Stomach (tissue), 9 donors: ENCODE data around the gene KCNT2. TPM values are rescaled to one million over a fixed set of nuclear protein-coding genes. Genes with fewer than 3 reads are reported as not detected.
A peak's percentile ranks its signal among the peaks of the same experiment; 100 is the strongest.

Experiments
- DNase-seq, 2 donors: peaks; one replicate each; pipeline versions ENCODE4 v3.0.0 to v3.0.0-alpha.2; 2013 to 2019
- H3K27ac ChIP-seq, 5 donors: fragments of 200-600 bp in 4 of 5; sonication (generic) in 4 of 5; one replicate each; pipeline ENCODE4 v1.5.1; 2013 to 2019; ENCODE audit warnings: mild to moderate bottlenecking in 1 of 5, moderate library complexity in 1 of 5
- H3K27me3 ChIP-seq, 3 donors: fragments of 200-600 bp; sonication (generic); one replicate each; pipeline ENCODE4 v1.5.1; 2017 to 2019; ENCODE audit warnings: mixed run types in 1 of 3
- H3K36me3 ChIP-seq, 4 donors: fragments of 200-600 bp; sonication (generic); 1 replicate in 3 of 4; 2 replicates in 1 of 4; pipeline ENCODE4 v1.5.1; 2016 to 2019
- H3K4me1 ChIP-seq, 4 donors: fragments of 200-600 bp; sonication (generic); one replicate each; pipeline ENCODE4 v1.5.1; 2016 to 2019
- H3K4me3 ChIP-seq, 4 donors: fragments of 200-600 bp; sonication (generic) in 3 of 4; one replicate each; pipeline ENCODE4 v1.5.1; 2016 to 2019; ENCODE audit warnings: mild to moderate bottlenecking in 1 of 4
- H3K9me3 ChIP-seq, 4 donors: fragments of 200-600 bp; sonication (generic); one replicate each; pipeline ENCODE4 v1.5.1; 2016 to 2019
- CTCF ChIP-seq, 7 experiments: fragments of 450-650 bp in 4 of 7; fragments of 200-600 bp in 3 of 7; sonication (generic) in 3 of 7; IDR thresholded peaks; one replicate each; pipeline ENCODE4 v1.5.1; 2016 to 2019; ENCODE audit warnings: antibody characterized with exemption in 7 of 7, control low read depth in 2 of 7, mild to moderate bottlenecking in 1 of 7
- EP300 ChIP-seq: sonication (generic); formaldehyde crosslinking; IDR thresholded peaks from one replicate; pipeline ENCODE4 v1.6.1; 2017; ENCODE audit warnings: antibody characterized with exemption
- POLR2A ChIP-seq, 4 donors: fragments of 450-650 bp; IDR thresholded peaks; one replicate each; pipeline ENCODE4 v1.6.1; 2016; ENCODE audit warnings: antibody characterized with exemption in 4 of 4, control low read depth in 2 of 4, mild to moderate bottlenecking in 1 of 4, moderate library complexity in 1 of 4
- POLR2AphosphoS5 ChIP-seq, 3 donors: sonication (generic); formaldehyde crosslinking; IDR thresholded peaks; one replicate each; pipeline ENCODE4 v1.6.1; 2016; ENCODE audit warnings: antibody characterized with exemption in 3 of 3
- WGBS, 5 donors: extraction: QIAGEN DNeasy Blood & Tissue Kit in 3 of 5; methylation state at CpG; one replicate each; pipeline versions ENCODE4 v1.1.5 to v1.1.7; 2013 to 2018; 5-methylcytosine and 5-hydroxymethylcytosine counted together
- intact Hi-C: fragments of 100-400 bp; cut with DNase I; formaldehyde crosslinking; loops from one replicate; pipeline ENCODE4 v1.15.1; 2023; ENCODE audit warnings: low total_unique reads
- polyA plus RNA-seq, 3 donors: library from polyadenylated mRNA; stranded (reverse); fragments of 200-250 nt; gene quantifications; one replicate each; pipeline ENCODE4 v1.2.3, GENCODE V29; 2013
- total RNA-seq, 5 donors: library from RNA; depleted of rRNA; stranded (reverse); fragments of >200 nt; gene quantifications; one replicate each; pipeline versions ENCODE4 v1.1.0 to v1.2.3, GENCODE V29; 2014 to 2016
- donor health status: healthy with polysubstance abuse.
- donor health status: Bipolar disorder and iron deficiency.
- donor health status: healthy.

The KCNT2 gene
- total and polyA plus RNA-seq, 8 donors: 0.29 to 32.3 (median 0.93) TPM

- H3K27me3 ChIP-seq: no peaks in the 10 kb centered on the region
These were observed 288.9 kb downstream of the KCNT2 start for GRCh38 chr1:196319301-196319700.

GRCh38 chr1:196317535-196318522 is 290.4 kb downstream of the KCNT2 start:
- intact Hi-C loops: no loop called here
- DNase-seq: peak in 1 of 2 donors; percentile 72
- WGBS, 5 donors: 57 to 63% (median 59%) methylated on average over 8 of the region's 8 CpGs
- Histone ChIP-seq H3K9me3 (no peaks in the 10 kb centered on the region), H3K27me3 (no peaks in the 10 kb centered on the region), H3K4me1 (no peaks in the 10 kb centered on the region), H3K4me3 (no peak overlapping the region), H3K36me3 (no peaks in the 10 kb centered on the region), H3K27ac (no peak overlapping the region)
- TF ChIP-seq POLR2A (IDR thresholded peaks at IDR 0.05) (no peak), CTCF (IDR thresholded peaks at IDR 0.05) (peak in 1 of 7 experiments; percentile 47)

More at GRCh38 chr1:196319301-196319700, 288.9 kb downstream of the KCNT2 start:
- WGBS, 5 donors: 67 to 81% (median 79%) methylated on average over 2 of the region's 2 CpGs
- Histone ChIP-seq H3K4me1 (no peaks in the 10 kb centered on the region), H3K9me3 (no peaks in the 10 kb centered on the region), H3K36me3 (no peaks in the 10 kb centered on the region), H3K27ac (no peak overlapping the region), H3K4me3 (no peak overlapping the region)
- no peak for DNase-seq
- intact Hi-C loops: no loop called here
- TF ChIP-seq POLR2AphosphoS5 (IDR thresholded peaks at IDR 0.05) (no peak), EP300 (no peak), POLR2A (IDR thresholded peaks at IDR 0.05) (no peak), CTCF (IDR thresholded peaks at IDR 0.05) (no peak)

GRCh38 chr1:196312739-196313138 is 295.5 kb downstream of the KCNT2 start:
- WGBS, 5 donors: 93 to 96% (median 95%) methylated on average over 1 of the region's 1 CpG
- Histone ChIP-seq H3K9me3 (no peaks in the 10 kb centered on the region), H3K27ac (no peak overlapping the region), H3K4me3 (no peak overlapping the region), H3K27me3 (no peaks in the 10 kb centered on the region), H3K36me3 (no peaks in the 10 kb centered on the region), H3K4me1 (no peaks in the 10 kb centered on the region)
- TF ChIP-seq POLR2A (IDR thresholded peaks at IDR 0.05) (no peak), POLR2AphosphoS5 (IDR thresholded peaks at IDR 0.05) (no peak), CTCF (IDR thresholded peaks at IDR 0.05) (no peak)
- intact Hi-C loops: no loop called here
- no peak for DNase-seq

- Histone ChIP-seq H3K4me3 (no peak overlapping the region), H3K27me3 (no peaks in the 10 kb centered on the region), H3K27ac (no peak overlapping the region), H3K36me3 (no peaks in the 10 kb centered on the region), H3K9me3 (no peaks in the 10 kb centered on the region), H3K4me1 (no peaks in the 10 kb centered on the region)
- intact Hi-C loops: no loop called here
- TF ChIP-seq POLR2AphosphoS5 (IDR thresholded peaks at IDR 0.05) (no peak), CTCF (IDR thresholded peaks at IDR 0.05) (no peak), POLR2A (IDR thresholded peaks at IDR 0.05) (no peak), EP300 (no peak)
- WGBS, 5 donors: 32 to 52% (median 36%) methylated on average over 1 of the region's 1 CpG
- peak in 1 of 2 donors; percentile 57 for DNase-seq
These were observed 298.9 kb downstream of the KCNT2 start for GRCh38 chr1:196309386-196309785.
